HG03108 (cell line): Measurements from ENCODE around the gene PRPF40B.

ENCODE experiments used
- ATAC-seq: cut with Tn5 transposase; IDR thresholded peaks from one replicate; pipeline ENCODE4 v1.9.1; 2021; ENCODE audit warnings: moderate library complexity; ENCODE audit not compliant: unreplicated experiment

The PRPF40B gene

DNA sequence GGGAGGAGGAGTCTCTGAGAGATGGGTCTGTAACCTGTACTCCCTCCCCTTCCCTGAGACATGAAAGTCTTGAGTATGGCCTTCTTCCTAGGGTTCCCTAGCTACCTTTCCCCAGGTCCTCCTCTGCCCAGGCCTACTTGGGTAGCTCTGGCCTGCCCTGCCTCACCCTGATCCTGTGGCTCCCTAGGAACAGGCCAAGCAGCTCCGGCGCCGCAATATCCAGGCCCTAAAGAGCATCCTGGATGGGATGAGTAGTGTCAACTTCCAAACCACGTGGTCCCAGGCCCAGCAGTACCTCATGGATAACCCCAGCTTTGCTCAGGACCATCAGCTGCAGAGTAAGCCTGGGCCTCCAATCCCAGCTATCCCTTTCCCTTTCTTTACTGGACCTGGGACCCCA, 12.3 kb downstream of the PRPF40B start:
- no peak for ATAC-seq

DNA sequence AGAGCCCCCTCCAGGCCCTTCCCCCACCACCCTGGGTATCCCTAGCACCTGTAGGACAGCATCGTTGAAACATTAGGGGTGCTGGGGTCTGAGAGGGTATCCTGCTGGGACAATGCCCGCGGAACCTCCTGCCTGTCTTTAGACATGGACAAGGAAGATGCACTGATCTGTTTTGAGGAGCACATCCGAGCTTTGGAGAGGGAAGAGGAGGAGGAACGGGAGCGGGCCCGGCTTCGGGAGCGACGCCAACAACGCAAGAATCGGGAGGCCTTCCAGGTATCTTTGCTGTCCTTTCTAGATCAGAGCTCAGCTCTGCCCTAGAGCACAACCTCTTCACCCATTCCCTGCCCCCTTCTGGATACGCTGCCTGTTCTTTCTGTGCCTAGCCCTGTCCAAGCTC, 13.2 kb downstream of the PRPF40B start:
- no peak for ATAC-seq

- peak; percentile 45 for ATAC-seq
Measured at GRCh38 chr12:49636979-49637755, 13.8 kb downstream of the PRPF40B start.

DNA sequence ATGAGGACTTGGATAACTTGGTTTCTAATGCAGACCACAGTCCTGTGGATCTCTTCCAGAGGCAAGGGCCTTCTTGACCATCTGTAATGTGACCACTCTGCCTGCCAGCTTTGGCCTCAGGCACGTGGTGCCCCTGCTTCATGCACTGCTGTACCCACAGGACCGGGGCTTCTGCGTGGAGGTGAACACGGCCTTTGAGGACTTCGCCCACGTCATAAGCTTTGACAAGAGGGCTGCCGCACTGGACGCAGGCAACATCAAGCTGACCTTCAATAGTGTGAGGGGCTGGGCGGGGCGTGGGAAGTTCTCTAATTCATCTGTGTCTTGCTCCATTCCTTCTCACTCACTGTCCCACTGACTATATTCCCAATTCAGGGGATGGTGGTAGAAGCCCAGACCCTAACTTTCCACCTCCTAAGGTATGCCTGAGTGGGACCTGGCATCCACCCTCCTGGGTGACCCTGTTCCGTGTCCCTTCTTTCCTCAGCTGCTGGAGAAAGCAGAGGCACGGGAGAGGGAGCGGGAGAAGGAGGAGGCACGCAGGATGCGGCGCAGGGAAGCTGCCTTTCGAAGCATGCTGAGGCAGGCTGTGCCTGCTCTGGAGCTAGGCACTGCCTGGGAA, 18.5 kb downstream of the PRPF40B start:
- ATAC-seq, result no peak

DNA sequence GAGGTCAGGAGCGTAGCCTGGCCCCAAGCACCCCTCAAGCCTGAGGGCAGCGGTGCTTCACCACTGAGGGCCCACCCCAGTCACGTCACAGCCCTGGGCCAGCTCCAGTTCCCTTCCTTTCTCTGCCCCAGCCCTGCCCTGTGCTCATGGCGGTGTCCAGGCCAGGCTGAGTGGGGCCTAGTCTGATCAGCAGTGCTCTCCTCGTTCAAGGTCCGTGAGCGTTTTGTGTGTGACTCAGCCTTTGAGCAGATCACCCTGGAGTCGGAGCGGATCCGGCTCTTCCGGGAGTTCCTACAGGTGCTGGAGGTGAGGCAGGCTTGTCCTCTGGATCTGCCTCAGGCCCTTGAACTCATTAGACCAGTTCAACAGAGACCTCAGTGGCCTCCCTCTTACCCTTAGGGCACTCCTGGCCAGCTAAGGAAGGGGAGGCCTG, 19.0 kb downstream of the PRPF40B start:
- no peak for ATAC-seq

DNA sequence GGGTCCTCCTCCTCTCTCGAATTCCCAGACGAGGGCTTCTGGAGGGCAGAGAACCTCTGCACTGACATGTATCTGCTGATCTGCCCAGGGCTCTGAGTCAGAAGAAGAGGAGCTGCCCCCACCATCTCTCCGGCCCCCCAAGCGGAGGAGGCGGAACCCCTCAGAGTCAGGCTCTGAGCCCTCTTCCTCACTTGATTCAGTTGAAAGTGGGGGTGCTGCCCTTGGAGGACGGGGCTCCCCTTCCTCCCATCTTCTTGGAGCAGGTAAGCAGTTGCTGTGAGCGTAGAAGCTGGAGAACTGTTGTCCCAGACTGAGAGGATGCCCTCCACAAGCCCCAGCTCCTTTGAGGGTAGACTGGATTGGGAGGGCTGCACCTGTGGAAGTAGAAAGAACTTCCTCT, 19.8 kb downstream of the PRPF40B start:
- no peak for ATAC-seq

GRCh38 chr12:49643961-49644619, 20.7 kb downstream of the PRPF40B start:
- no peak for ATAC-seq

GRCh38 chr12:49644620-49644994, 21.2 kb downstream of the PRPF40B start:
- no peak for ATAC-seq

DNA sequence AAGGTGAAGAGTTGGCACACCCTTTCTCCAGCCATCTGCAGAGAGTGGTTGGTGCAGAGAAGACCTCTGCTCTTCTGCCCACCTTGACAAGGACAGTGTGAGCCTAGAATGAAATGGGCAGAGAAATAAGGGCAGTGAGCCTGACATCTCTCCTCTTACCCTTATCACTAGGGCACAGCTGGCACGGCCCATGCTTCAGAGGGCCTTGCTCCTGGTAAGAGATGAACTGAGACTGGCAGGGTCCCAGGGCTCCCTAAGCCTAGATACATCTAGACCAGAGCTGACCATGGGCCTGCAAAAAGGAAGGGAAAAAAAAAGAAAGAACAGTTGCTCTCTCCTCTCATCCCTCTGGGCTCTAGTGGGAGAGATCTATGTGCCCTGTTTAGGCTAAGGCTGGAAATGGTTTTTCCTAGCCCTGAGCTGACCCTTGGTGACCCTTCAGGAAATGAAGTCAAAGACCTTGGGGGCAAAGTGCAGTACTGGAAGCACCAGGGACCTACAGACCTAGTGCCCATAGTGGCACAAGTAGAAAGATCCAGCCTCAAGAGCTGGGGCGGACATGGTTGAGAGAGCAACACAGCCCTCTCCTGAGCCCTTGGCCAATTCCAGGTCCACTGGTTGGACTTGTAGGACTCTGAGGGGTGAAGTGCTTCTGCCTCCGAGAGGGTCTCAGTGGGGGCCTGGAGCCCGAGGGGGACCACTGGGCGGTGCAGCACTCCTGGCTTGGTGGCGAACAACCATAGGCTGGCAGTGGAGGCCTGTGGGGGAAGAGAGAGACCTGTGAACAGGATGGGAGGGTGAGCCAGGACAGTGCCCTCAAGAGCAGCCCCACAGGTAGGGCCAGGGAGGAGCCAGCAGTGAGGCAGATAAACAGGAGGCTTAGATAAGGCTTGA, 22.0 kb downstream of the PRPF40B start:
- no peak for ATAC-seq

DNA sequence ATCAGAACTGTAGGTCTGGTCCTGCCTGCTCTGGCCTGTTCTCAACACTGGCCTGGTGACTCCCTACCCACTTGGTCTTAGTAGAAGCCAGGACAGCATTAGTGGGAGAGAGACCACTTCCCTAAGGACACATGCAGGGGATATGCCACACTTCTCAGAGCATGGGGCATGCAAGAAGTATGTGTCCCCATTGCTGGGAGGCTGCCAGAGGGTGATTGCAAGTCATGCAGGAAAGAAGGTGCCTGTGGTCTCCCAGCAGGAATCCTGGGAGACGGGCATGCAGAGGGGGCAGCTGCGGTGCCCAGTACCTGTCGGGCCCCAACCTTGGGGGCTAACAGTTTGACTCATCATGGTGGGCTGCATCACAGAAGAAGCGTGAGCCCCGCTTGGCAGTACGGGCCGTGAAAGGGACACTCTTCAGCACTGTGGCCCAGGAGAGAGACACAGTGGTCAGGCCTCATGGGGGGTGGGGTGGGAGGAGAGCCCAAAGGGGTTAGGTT, 23.0 kb downstream of the PRPF40B start:
- no peak for ATAC-seq

GRCh38 chr12:49646871-49647654, 23.7 kb downstream of the PRPF40B start:
- no peak for ATAC-seq

DNA sequence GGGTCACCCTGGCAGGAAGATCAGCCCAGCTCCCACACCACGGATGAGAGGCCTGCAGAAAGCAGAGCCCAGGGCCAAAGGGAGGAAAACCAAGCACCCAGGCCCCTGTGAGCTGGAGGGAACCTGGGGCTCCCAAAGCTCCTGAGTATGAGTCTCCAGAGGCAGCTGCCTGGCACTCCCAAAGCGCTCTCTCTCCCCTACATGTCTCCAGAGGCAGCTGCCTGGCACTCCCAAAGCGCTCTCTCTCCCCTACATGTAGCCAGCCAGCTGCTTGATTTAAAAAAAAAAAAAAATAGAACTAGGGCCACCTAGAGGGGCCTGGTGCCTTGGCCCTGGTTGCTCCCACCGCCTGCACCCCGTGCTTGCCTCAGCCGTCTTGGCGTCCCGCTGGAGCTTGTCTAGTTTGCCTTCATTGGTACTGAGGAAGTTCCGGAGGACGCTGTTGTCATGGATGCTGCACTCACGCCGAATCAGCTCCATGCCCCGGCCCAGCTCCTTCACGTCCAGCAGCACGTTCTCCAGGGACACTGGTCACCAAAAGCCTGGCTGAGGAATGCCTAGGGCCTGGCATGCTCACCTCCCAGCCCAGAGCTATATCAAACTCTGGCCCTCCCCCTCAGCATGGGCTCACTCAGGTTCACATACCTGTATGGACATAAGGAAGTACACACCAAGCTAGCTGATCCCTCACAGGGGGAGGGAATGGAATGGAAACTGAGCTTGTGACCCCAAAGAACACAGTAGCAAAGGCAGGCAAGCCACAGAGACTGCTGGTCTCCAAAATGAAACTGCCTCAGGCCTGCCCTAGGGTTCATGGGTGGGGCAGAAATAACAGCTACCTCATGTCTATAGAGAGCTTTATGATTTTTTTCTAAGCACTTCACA, 24.7 kb downstream of the PRPF40B start:
- no peak for ATAC-seq

- no peak for ATAC-seq
Measured at GRCh38 chr12:49648712-49649003, 25.3 kb downstream of the PRPF40B start.

- ATAC-seq, result no peak
Measured at GRCh38 chr12:49649445-49649844, 26.1 kb downstream of the PRPF40B start.

DNA sequence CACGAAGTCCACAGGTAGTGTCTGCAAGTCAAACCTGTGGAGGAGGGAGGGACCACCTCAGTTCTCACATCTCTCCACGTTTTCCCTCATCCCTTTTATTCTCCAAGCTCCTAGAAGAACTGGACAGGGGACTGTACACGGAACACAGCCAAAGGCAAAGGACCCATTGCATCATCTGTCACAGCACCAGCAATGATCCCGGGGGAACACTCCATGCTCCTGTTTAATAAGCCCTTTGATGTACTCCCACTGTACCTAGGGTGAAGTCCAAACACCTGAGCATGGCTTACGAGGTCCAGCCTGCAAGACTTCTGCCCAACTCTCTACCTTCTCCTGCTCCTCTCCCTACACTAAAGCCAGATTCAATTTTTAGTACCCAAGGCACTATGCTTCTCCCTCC, 26.5 kb downstream of the PRPF40B start:
- ATAC-seq, result no peak

- ATAC-seq, result no peak
Measured at GRCh38 chr12:49651855-49652254, 28.5 kb downstream of the PRPF40B start.

DNA sequence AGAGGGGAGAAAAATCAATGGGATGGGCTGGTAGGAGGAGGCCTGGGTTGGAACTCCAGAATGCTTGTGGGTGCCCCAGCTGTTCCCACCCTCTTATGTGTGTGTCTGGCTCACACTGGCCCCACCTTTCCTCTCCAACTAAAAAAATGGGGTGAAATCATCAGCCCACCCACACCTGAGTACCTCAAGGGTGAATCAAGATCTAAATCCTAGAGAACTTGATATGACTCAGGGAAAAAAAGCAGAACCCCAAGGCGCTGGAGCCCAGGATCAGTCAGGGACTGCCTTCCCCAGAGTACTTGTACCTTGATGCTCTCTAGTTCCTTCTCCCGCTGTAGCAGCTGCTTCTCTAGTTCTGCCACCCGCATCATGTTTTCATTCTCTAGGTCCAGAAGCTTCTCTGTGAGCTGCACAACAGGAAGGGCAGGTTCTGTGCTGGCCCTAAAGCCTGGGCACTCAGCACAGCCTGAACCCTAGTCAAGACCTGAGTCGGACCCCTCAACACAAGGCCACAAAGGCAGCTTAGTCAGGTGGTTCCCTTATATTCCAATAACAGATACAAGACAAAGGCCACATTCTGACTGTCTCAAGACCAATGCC, 29.7 kb downstream of the PRPF40B start:
- no peak for ATAC-seq

DNA sequence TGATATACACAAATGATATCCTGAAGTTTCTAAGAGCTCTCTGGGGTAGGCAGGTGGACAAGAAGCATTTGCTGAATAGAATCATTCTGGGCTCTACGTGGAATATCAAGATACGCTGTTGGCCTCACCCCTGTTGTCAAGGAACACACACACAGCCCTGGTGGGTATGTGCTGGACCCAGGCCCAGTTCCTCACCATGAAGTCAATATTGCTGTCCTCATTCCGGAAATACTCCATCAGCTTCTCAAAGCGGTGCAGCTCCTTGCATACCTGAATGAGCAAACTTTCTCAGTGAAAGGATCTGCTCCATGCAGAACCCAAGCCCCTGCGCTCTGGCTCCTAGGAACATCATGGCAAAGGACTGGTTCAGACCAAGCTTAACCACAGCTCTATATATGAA, 31.4 kb downstream of the PRPF40B start:
- ATAC-seq, result no peak
